Smooth muscle cell (in vitro differentiated cells): ENCODE measurements around the gene UGT1A3. TPM values are rescaled to one million over a fixed set of nuclear protein-coding genes. Genes with fewer than 3 reads are reported as not detected.
"Not testable (repeated sequence)": the region's sequence is repeated elsewhere in the genome, so short reads cannot be mapped to it uniquely, and the experiment has no call there.

Source experiments
- DNase-seq: peaks from one replicate; lab custom pipeline; 2025; ENCODE audit not compliant: unreplicated experiment; lab: John Stamatoyannopoulos, UW
- H2AFZ ChIP-seq: fragments of 200-600 bp; sonication (generic); 2 replicates; pipeline ENCODE4 v1.6.0; 2016; ENCODE audit warnings: antibody characterized with exemption, low read depth, mild to moderate bottlenecking
- H3F3A ChIP-seq: fragments of 200-600 bp; sonication (generic); 2 replicates; pipeline ENCODE4 v1.6.0; 2017; ENCODE audit warnings: antibody characterized with exemption, low read depth
- H3K27ac ChIP-seq: fragments of 200-600 bp; sonication (generic); 2 replicates; pipeline ENCODE4 v1.5.1; 2016; ENCODE audit warnings: low read depth, mild to moderate bottlenecking
- H3K27me3 ChIP-seq: fragments of 200-600 bp; sonication (generic); 2 replicates; pipeline ENCODE4 v1.6.1; 2016; ENCODE audit warnings: low read depth, mild to moderate bottlenecking
- H3K36me3 ChIP-seq: fragments of 200-600 bp; sonication (generic); 2 replicates; pipeline ENCODE4 v1.5.1; 2016; ENCODE audit warnings: low read depth
- H3K4me1 ChIP-seq: fragments of 200-600 bp; sonication (generic); 2 replicates; pipeline ENCODE4 v1.5.1; 2016; ENCODE audit warnings: low read depth
- H3K4me2 ChIP-seq: fragments of 200-600 bp; sonication (generic); 2 replicates; pipeline ENCODE4 v1.6.0; 2016; ENCODE audit warnings: mild to moderate bottlenecking
- H3K4me3 ChIP-seq: fragments of 200-600 bp; sonication (generic); 2 replicates; pipeline ENCODE4 v1.5.1; 2016; ENCODE audit warnings: mild to moderate bottlenecking
- H3K79me2 ChIP-seq: fragments of 200-600 bp; sonication (generic); 2 replicates; pipeline ENCODE4 v1.6.0; 2016; ENCODE audit warnings: low read depth, mild to moderate bottlenecking
- H3K9ac ChIP-seq: fragments of 200-600 bp; sonication (generic); 2 replicates; pipeline ENCODE4 v1.6.0; 2016; ENCODE audit warnings: low read depth
- H3K9me3 ChIP-seq: fragments of 200-600 bp; sonication (generic); replicated peaks from 2 replicates; pipeline ENCODE4 v1.5.1; 2016; ENCODE audit warnings: low read depth
- H4K20me1 ChIP-seq: fragments of 200-600 bp; sonication (generic); 2 replicates; pipeline ENCODE4 v1.6.0; 2016; ENCODE audit warnings: low read depth
- WGBS: methylation state at CpG from one replicate; pipeline ENCODE4 v1.1.7; 2016; ENCODE audit warnings: low lambda C conversion rate; 5-methylcytosine and 5-hydroxymethylcytosine counted together
- polyA plus RNA-seq: library from polyadenylated mRNA; unstranded; fragments of >200 nt; fragmentation: Nextera tagmentation; extraction: Ambion mirVana; gene quantifications from 2 replicates; pipeline ENCODE4 v1.2.1, GENCODE V29; 2016
- total RNA-seq: library from RNA; depleted of rRNA; stranded (reverse); fragments of >200 nt; gene quantifications from 2 replicates; pipeline ENCODE4 v1.2.3, GENCODE V29; 2014
- TF ChIP-seq, protein P1 (sequence below): fragments of 200-600 bp; sonication (generic); IDR thresholded peaks from 2 replicates; pipeline ENCODE4 v1.5.1; 2017; ENCODE audit warnings: borderline replicate concordance, mild to moderate bottlenecking, antibody characterized with exemption; ENCODE audit not compliant: insufficient read depth, poor library complexity, severe bottlenecking

Gene UGT1A3
- total and polyA plus RNA-seq, 2 experiments from 2014 or later: not detected

DNA sequence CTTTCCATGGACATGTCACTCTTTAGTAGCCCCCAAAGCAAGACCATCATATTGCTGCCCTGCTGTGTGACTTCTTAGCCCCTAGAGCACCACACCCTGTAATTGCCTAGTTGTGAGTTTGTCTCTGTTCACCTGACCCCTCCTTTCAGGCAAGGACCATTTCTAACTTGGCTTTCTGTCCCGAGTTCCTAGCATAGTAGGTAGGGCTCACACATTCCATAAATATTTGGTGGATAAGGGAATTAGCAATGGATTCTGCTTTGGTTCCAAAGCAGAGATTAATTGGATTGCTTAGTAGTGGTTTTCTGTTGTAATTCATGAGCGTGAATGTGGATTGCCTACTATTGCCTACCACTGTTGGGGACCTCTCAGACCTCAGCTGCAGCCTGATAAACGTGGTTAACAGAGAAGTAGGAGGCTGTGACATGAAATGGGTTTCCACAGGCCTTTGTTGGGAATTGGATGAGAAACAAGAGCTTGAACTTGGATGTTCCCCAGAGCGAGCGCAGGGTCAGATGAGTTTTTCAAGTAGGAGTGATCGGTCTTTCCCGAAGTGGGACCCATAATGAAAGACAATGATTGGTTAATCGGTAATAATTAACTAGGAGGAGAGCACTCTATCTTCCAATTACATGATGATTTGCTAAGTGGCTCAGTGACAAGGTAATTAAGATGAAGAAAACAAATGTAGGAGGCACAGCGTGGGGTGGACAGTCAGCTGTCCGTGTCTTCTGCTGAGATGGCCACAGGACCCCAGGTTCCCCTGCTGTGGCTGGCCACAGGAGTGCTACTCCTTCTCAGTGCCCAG, 17.8 kb downstream of the UGT1A3 start:
- H3K27ac ChIP-seq: no peak overlapping the region
- H3K9me3 ChIP-seq: no peaks in the 10 kb centered on the region
- no peaks in the 10 kb centered on the region for H3K79me2 ChIP-seq
- H3F3A ChIP-seq: no peaks in the 10 kb centered on the region
- no peaks in the 10 kb centered on the region for H3K27me3 ChIP-seq
- no peak overlapping the region for H2AFZ ChIP-seq
- no peak overlapping the region for H3K4me3 ChIP-seq
- H4K20me1 ChIP-seq: no peaks in the 10 kb centered on the region
- DNase-seq: no peak
- 83% methylated on average over 10 of the region's 10 CpGs for WGBS
- TF ChIP-seq, protein P1, sequence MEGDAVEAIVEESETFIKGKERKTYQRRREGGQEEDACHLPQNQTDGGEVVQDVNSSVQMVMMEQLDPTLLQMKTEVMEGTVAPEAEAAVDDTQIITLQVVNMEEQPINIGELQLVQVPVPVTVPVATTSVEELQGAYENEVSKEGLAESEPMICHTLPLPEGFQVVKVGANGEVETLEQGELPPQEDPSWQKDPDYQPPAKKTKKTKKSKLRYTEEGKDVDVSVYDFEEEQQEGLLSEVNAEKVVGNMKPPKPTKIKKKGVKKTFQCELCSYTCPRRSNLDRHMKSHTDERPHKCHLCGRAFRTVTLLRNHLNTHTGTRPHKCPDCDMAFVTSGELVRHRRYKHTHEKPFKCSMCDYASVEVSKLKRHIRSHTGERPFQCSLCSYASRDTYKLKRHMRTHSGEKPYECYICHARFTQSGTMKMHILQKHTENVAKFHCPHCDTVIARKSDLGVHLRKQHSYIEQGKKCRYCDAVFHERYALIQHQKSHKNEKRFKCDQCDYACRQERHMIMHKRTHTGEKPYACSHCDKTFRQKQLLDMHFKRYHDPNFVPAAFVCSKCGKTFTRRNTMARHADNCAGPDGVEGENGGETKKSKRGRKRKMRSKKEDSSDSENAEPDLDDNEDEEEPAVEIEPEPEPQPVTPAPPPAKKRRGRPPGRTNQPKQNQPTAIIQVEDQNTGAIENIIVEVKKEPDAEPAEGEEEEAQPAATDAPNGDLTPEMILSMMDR: no peak
- H3K36me3 ChIP-seq: no peaks in the 10 kb centered on the region
- H3K4me2 ChIP-seq: no peak overlapping the region
- H3K9ac ChIP-seq: no peak overlapping the region
- no peaks in the 10 kb centered on the region for H3K4me1 ChIP-seq

DNA sequence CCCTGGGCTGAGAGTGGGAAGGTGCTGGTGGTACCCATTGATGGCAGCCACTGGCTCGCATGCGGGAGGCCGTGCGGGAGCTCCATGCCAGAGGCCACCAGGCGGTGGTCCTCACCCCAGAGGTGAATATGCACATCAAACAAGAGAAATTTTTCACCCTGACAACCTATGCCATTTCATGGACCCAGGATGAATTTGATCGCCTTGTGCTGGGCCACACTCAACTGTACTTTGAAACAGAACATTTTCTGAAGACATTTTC, 18.4 kb downstream of the UGT1A3 start:
- no peak overlapping the region for H3K9ac ChIP-seq
- no peaks in the 10 kb centered on the region for H3K9me3 ChIP-seq
- H3F3A ChIP-seq: no peaks in the 10 kb centered on the region
- no peak for DNase-seq
- H4K20me1 ChIP-seq: no peaks in the 10 kb centered on the region
- H3K4me2 ChIP-seq: no peak overlapping the region
- H3K4me1 ChIP-seq: no peaks in the 10 kb centered on the region
- no peaks in the 10 kb centered on the region for H3K79me2 ChIP-seq
- no peak overlapping the region for H2AFZ ChIP-seq
- TF ChIP-seq, protein P1: no peak
- no peak overlapping the region for H3K4me3 ChIP-seq
- H3K27me3 ChIP-seq: no peaks in the 10 kb centered on the region
- H3K36me3 ChIP-seq: no peaks in the 10 kb centered on the region
- 92% methylated on average over 6 of the region's 6 CpGs for WGBS
- no peak overlapping the region for H3K27ac ChIP-seq

DNA sequence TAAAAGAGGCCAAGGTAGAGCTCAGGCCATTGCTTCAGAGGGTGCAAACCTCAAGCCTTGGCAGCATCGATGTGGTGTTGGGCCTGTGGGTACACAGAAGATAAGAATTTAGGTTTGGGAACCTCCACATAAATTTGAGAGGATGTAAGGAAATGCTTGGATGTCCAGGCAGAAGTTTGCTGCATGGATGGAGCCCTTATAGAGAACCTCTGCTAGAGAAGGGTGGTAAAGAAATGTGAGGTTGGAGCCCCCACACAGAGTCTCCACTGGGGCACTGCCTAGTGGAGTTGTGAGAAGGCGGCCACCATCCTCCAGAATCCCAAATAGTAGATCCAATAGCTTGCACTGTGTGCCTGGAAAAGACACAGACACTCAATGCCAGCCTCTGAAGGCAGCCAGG, 21.8 kb downstream of the UGT1A3 start:
- not testable (repeated sequence) for H3K27ac ChIP-seq, H3K4me1 ChIP-seq, H3K27me3 ChIP-seq, H3K4me2 ChIP-seq, H3K36me3 ChIP-seq, H2AFZ ChIP-seq, H3K9ac ChIP-seq, DNase-seq, H3K79me2 ChIP-seq, H3K9me3 ChIP-seq, H3F3A ChIP-seq, H4K20me1 ChIP-seq, H3K4me3 ChIP-seq
- WGBS: 72% methylated on average over 2 of the region's 2 CpGs

DNA sequence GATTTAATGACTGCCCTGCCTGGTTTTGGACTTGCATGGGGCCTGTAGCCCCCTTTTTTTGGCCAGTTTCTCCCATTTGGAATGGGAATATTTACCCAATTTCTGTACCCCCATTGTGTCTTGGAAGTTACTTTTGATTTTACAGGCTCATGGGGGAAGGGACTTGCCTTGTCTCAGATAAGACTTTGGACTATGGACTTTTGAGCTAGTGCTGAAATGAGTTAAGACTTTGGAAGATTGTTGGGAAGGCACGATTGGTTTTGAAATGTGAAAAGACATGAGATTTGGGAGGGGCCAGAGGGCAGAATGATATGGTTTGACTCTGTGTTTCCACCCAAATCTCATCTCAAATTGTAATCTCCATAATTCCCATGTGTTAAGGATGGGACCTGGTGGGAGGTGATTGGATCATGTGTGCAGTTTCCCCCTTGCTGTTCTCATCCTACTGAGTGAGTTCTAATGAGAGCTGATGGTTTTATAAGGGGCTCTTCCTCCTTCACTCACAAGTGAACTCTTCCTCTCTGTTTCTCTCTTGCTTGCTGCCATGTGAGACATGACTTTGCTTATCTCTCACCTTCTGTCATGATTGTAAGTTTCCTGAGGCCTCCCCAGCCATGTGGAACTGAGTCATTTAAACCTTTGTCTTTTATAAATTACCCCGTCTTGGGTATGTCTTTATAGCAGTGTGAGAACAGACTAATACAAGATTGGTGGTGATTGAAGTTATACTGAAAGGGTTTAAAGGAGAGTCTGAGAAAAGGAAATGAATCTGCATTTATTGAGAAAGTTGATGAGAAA, 22.6 kb downstream of the UGT1A3 start:
- not testable (repeated sequence) for H3K36me3 ChIP-seq, H2AFZ ChIP-seq, H3K4me3 ChIP-seq, H3K9me3 ChIP-seq, DNase-seq, H3F3A ChIP-seq, H3K27me3 ChIP-seq, H3K4me1 ChIP-seq, H3K27ac ChIP-seq, H3K9ac ChIP-seq, H4K20me1 ChIP-seq, H3K4me2 ChIP-seq, H3K79me2 ChIP-seq
- 67% methylated on average over 2 of the region's 2 CpGs for WGBS
